Neuronal stem cell (in vitro differentiated cells): Measurements from ENCODE around the gene RNF181.

Source experiments
- DNase-seq: peaks from one replicate; pipeline ENCODE4 v3.0.0-alpha.2; 2013; ENCODE audit warnings: low spot score
- H2AFZ ChIP-seq: one replicate; pipeline ENCODE4 v1.6.1; 2013; ENCODE audit warnings: mild to moderate bottlenecking, low read length, inconsistent platforms
- H2AK5ac ChIP-seq: 2 replicates; pipeline ENCODE4 v1.6.1; 2013; ENCODE audit warnings: low read depth, mild to moderate bottlenecking, inconsistent platforms, low read length, moderate library complexity, mixed read lengths
- H2BK120ac ChIP-seq: 2 replicates; pipeline ENCODE4 v1.6.1; 2013; ENCODE audit warnings: low read depth, mild to moderate bottlenecking, inconsistent platforms, low read length, moderate library complexity, mixed read lengths
- H2BK12ac ChIP-seq: one replicate; pipeline ENCODE4 v1.6.1; 2013; ENCODE audit warnings: low read length, inconsistent platforms
- H2BK15ac ChIP-seq: 2 replicates; pipeline ENCODE4 v1.6.1; 2013; ENCODE audit warnings: mild to moderate bottlenecking, low read length, inconsistent platforms, mixed read lengths
- H2BK5ac ChIP-seq: one replicate; pipeline ENCODE4 v1.6.1; 2013; ENCODE audit warnings: inconsistent platforms, mild to moderate bottlenecking, low read length, moderate library complexity
- H3K14ac ChIP-seq: one replicate; pipeline ENCODE4 v1.6.1; 2013; ENCODE audit warnings: low read length, inconsistent platforms
- H3K18ac ChIP-seq: 2 replicates; pipeline ENCODE4 v1.6.1; 2013; ENCODE audit warnings: low read length, inconsistent platforms
- H3K23ac ChIP-seq: 2 replicates; pipeline ENCODE4 v1.6.1; 2013; ENCODE audit warnings: low read depth, mild to moderate bottlenecking, mixed read lengths, low read length, inconsistent platforms; ENCODE audit not compliant: poor library complexity
- H3K27ac ChIP-seq: replicated peaks from 3 replicates; pipeline ENCODE4 v1.5.1; 2013; ENCODE audit warnings: low read length, inconsistent platforms
- H3K27me3 ChIP-seq, 3 experiments: 2 replicates each; pipeline ENCODE4 v1.6.1; 2013; ENCODE audit warnings: low read length in 3 of 3, mild to moderate bottlenecking in 2 of 3, inconsistent platforms in 1 of 3, low read depth in 1 of 3, mixed read lengths in 1 of 3, moderate library complexity in 1 of 3; ENCODE audit not compliant: control insufficient read depth in 3 of 3, insufficient read depth in 3 of 3
- H3K36me3 ChIP-seq, 2 donors: replicated peaks in 1 of 2; 2 replicates each; pipeline ENCODE4 v1.6.1; 2013; ENCODE audit warnings: low read length in 2 of 2; ENCODE audit not compliant: control insufficient read depth in 2 of 2, insufficient read depth in 2 of 2
- H3K4ac ChIP-seq: 2 replicates; pipeline ENCODE4 v1.6.1; 2013; ENCODE audit warnings: inconsistent platforms, mild to moderate bottlenecking, low read length, moderate library complexity
- H3K4me1 ChIP-seq, 2 donors: 1 replicate in 1 of 2; 2 replicates in 1 of 2; pipeline ENCODE4 v1.6.1; 2013; ENCODE audit warnings: low read length in 2 of 2, low read depth in 1 of 2; ENCODE audit not compliant: control insufficient read depth in 2 of 2, insufficient read depth in 1 of 2
- H3K4me2 ChIP-seq: one replicate; pipeline ENCODE4 v1.6.1; 2013; ENCODE audit warnings: mild to moderate bottlenecking, low read length, inconsistent platforms; ENCODE audit not compliant: insufficient read depth, poor library complexity, severe bottlenecking
- H3K4me3 ChIP-seq, 2 donors: 2 replicates each; pipeline ENCODE4 v1.5.1; 2013; ENCODE audit warnings: low read length in 2 of 2, mild to moderate bottlenecking in 2 of 2, inconsistent platforms in 1 of 2, moderate library complexity in 1 of 2
- H3K79me1 ChIP-seq: one replicate; pipeline ENCODE4 v1.6.1; 2013; ENCODE audit warnings: low read depth, mild to moderate bottlenecking, inconsistent platforms, low read length, moderate library complexity
- H3K9ac ChIP-seq: one replicate; pipeline ENCODE4 v1.6.1; 2013; ENCODE audit warnings: mild to moderate bottlenecking, low read depth, low read length, inconsistent platforms; ENCODE audit not compliant: poor library complexity
- H3K9me3 ChIP-seq, 2 donors: replicated peaks in 1 of 2; 2 replicates each; pipeline versions ENCODE3 to v1.6.1; 2013; ENCODE audit warnings: low read length in 2 of 2, mild to moderate bottlenecking in 2 of 2, inconsistent platforms in 1 of 2, low read depth in 1 of 2, mixed read lengths in 1 of 2, moderate library complexity in 1 of 2; ENCODE audit not compliant: control insufficient read depth in 2 of 2, insufficient read depth in 1 of 2
- H4K8ac ChIP-seq: one replicate; pipeline ENCODE4 v1.6.1; 2013; ENCODE audit warnings: low read depth, mild to moderate bottlenecking, inconsistent platforms, low read length, moderate library complexity
- H4K91ac ChIP-seq: one replicate; pipeline ENCODE4 v1.6.1; 2013; ENCODE audit warnings: low read length, low read depth, mild to moderate bottlenecking, inconsistent platforms; ENCODE audit not compliant: poor library complexity
- WGBS, 2 donors: extraction: QIAGEN DNeasy Blood & Tissue Kit; methylation state at CpG; one replicate each; pipeline ENCODE4 v1.1.7; 2013; ENCODE audit warnings: missing lambda C conversion rate in 2 of 2, mixed read lengths in 1 of 2; ENCODE audit not compliant: insufficient read length in 2 of 2, insufficient replicate concordance in 1 of 2; ENCODE audit errors: extremely low coverage in 2 of 2; 5-methylcytosine and 5-hydroxymethylcytosine counted together

RNF181 gene

GRCh38 chr2:85547859-85548607 is 47.5 kb upstream of the RNF181 start:
- WGBS, 2 donors = no CpG with 5 or more reads among the region's 6 CpGs
- H2AK5ac ChIP-seq = no peak overlapping the region
- H3K23ac ChIP-seq = no peak overlapping the region
- no peak overlapping the region for H3K4me3 ChIP-seq
- H2BK5ac ChIP-seq = no peak overlapping the region
- no peak overlapping the region for H3K9ac ChIP-seq
- H4K91ac ChIP-seq = no peak overlapping the region
- no peak overlapping the region for H2BK120ac ChIP-seq
- H2BK15ac ChIP-seq = no peak overlapping the region
- H3K27me3 ChIP-seq = no peaks in the 10 kb centered on the region
- H2AFZ ChIP-seq = no peak overlapping the region
- no peak overlapping the region for H3K4me2 ChIP-seq
- DNase-seq = no peak
- H4K8ac ChIP-seq = no peak overlapping the region
- H2BK12ac ChIP-seq = no peak overlapping the region
- H3K9me3 ChIP-seq = no peaks in the 10 kb centered on the region
- H3K27ac ChIP-seq = no peak overlapping the region
- peaks cover 34 to 92% of the 10 kb centered on the region in 2 donors for H3K36me3 ChIP-seq
- H3K4me1 ChIP-seq = no peaks in the 10 kb centered on the region
- no peak overlapping the region for H3K4ac ChIP-seq
- no peaks in the 10 kb centered on the region for H3K79me1 ChIP-seq
- no peak overlapping the region for H3K18ac ChIP-seq
- no peak overlapping the region for H3K14ac ChIP-seq

- H3K36me3 ChIP-seq = peaks cover 33 to 91% of the 10 kb centered on the region in 2 donors
- H2AK5ac ChIP-seq = no peak overlapping the region
Measured at GRCh38 chr2:85548608-85548900, 47.0 kb upstream of the RNF181 start.

GRCh38 chr2:85549095-85549494 is 46.5 kb upstream of the RNF181 start:
- no peak overlapping the region for H3K4me2 ChIP-seq
- H3K4ac ChIP-seq = no peak overlapping the region
- H3K36me3 ChIP-seq = peaks cover 33 to 90% of the 10 kb centered on the region in 2 donors
- H3K9ac ChIP-seq = no peak overlapping the region
- no peak overlapping the region for H2AFZ ChIP-seq
- no peaks in the 10 kb centered on the region for H3K27me3 ChIP-seq
- H3K18ac ChIP-seq = no peak overlapping the region
- H3K4me3 ChIP-seq = no peak overlapping the region
- H3K27ac ChIP-seq = no peak overlapping the region
- no peak overlapping the region for H4K8ac ChIP-seq
- H3K23ac ChIP-seq = no peak overlapping the region
- H3K9me3 ChIP-seq = no peaks in the 10 kb centered on the region
- no CpG with 5 or more reads among the region's 10 CpGs for WGBS, 2 donors
- H2AK5ac ChIP-seq = no peak overlapping the region
- H4K91ac ChIP-seq = no peak overlapping the region
- H2BK15ac ChIP-seq = no peak overlapping the region
- H2BK120ac ChIP-seq = no peak overlapping the region
- H3K14ac ChIP-seq = no peak overlapping the region
- no peaks in the 10 kb centered on the region for H3K79me1 ChIP-seq
- DNase-seq = no peak
- H3K4me1 ChIP-seq = no peaks in the 10 kb centered on the region
- H2BK5ac ChIP-seq = no peak overlapping the region
- H2BK12ac ChIP-seq = no peak overlapping the region

More at GRCh38 chr2:85548608-85548900, 47.0 kb upstream of the RNF181 start:
- Histone ChIP-seq H3K4ac (no peak overlapping the region), H3K27ac (no peak overlapping the region), H3K79me1 (no peaks in the 10 kb centered on the region), H4K91ac (no peak overlapping the region), H2BK120ac (no peak overlapping the region), H3K23ac (no peak overlapping the region), H2BK15ac (no peak overlapping the region), H3K9ac (no peak overlapping the region), H4K8ac (no peak overlapping the region), H3K9me3 (no peaks in the 10 kb centered on the region), H3K27me3 (no peaks in the 10 kb centered on the region), H3K4me3 (no peak overlapping the region), H3K18ac (no peak overlapping the region), H3K14ac (no peak overlapping the region), H3K4me1 (no peaks in the 10 kb centered on the region), H2BK12ac (no peak overlapping the region), H3K4me2 (no peak overlapping the region), H2BK5ac (no peak overlapping the region), H2AFZ (no peak overlapping the region)
- DNase-seq = no peak
- no CpG with 5 or more reads among the region's 2 CpGs for WGBS, 2 donors

- Histone ChIP-seq H3K4me1 (no peaks in the 10 kb centered on the region), H2AK5ac (no peak overlapping the region), H3K27ac (no peak overlapping the region), H3K36me3 (peaks cover 33 to 90% of the 10 kb centered on the region in 2 donors), H2BK5ac (no peak overlapping the region), H3K14ac (no peak overlapping the region), H2BK15ac (no peak overlapping the region), H2BK120ac (no peak overlapping the region), H3K4ac (no peak overlapping the region), H3K4me2 (no peak overlapping the region), H3K18ac (no peak overlapping the region), H3K4me3 (no peak overlapping the region), H4K91ac (no peak overlapping the region), H3K9ac (no peak overlapping the region), H4K8ac (no peak overlapping the region), H3K27me3 (no peaks in the 10 kb centered on the region), H3K9me3 (no peaks in the 10 kb centered on the region), H3K23ac (no peak overlapping the region), H2AFZ (no peak overlapping the region), H2BK12ac (no peak overlapping the region), H3K79me1 (no peaks in the 10 kb centered on the region)
- no CpG with 5 or more reads among the region's 4 CpGs for WGBS, 2 donors
- DNase-seq = no peak
Measured at GRCh38 chr2:85549826-85550225, 45.7 kb upstream of the RNF181 start.
